ENCODE measurements around the gene RTF1. TPM values are rescaled to one million over a fixed set of nuclear protein-coding genes. Genes with fewer than 3 reads are reported as not detected.
"Not testable (repeated sequence)": the region's sequence is repeated elsewhere in the genome, so short reads cannot be mapped to it uniquely, and the experiment has no call there.

The RTF1 gene
- total RNA-seq, 1 donor = 29.5 TPM

DNA sequence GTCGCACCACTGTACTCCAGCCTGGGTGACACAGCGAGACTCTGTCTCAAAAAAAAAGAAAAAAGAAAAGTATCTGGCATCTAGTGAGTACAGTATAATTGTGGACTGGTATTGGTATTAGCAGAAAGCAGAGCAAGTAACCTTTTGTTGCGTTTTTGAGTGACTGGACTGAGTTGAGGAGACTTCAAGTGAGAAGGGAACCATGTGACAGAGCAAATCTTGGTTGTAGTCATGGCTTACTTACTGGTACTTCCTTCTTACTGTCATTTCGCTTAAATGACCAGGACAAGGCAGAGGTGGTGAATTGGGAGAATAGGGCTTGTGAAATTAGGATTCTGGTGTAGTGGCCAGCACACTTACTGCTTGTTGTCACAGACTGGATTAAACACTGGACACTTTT is 20.6 kb downstream of the RTF1 start:
- DNase-seq (ENCODE audit: low read depth) = no peak
- TF ChIP-seq, protein P1, sequence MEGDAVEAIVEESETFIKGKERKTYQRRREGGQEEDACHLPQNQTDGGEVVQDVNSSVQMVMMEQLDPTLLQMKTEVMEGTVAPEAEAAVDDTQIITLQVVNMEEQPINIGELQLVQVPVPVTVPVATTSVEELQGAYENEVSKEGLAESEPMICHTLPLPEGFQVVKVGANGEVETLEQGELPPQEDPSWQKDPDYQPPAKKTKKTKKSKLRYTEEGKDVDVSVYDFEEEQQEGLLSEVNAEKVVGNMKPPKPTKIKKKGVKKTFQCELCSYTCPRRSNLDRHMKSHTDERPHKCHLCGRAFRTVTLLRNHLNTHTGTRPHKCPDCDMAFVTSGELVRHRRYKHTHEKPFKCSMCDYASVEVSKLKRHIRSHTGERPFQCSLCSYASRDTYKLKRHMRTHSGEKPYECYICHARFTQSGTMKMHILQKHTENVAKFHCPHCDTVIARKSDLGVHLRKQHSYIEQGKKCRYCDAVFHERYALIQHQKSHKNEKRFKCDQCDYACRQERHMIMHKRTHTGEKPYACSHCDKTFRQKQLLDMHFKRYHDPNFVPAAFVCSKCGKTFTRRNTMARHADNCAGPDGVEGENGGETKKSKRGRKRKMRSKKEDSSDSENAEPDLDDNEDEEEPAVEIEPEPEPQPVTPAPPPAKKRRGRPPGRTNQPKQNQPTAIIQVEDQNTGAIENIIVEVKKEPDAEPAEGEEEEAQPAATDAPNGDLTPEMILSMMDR (IDR thresholded peaks at IDR 0.05; ENCODE audit: insufficient read depth, low read length) = no peak

DNA sequence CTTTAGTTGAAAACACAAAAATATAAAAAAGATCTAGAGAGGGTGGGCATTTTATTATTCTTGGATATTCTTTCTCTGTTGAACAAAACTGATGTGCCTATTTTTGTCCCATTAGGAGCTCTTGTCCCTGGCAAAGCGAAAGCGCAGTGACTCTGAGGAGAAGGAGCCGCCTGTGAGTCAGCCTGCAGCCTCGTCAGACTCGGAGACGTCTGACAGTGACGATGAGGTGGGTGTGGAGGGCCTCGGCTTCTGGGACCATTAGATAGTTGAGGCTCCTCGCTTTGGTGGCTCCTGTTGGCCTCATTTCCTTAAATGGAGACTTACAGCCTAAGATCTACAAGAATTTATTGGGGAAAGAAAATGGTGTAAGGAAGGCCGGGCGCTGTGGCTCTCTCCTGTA is 21.3 kb downstream of the RTF1 start:
- H3K4me3 ChIP-seq (ENCODE audit: low read depth, low read length) = no peak overlapping the region
- DNase-seq (ENCODE audit: low read depth) = no peak

More for the DNA sequence above, 20.6 kb downstream of the RTF1 start:
- no peak overlapping the region for H3K4me3 ChIP-seq (ENCODE audit: low read depth, low read length)

DNA sequence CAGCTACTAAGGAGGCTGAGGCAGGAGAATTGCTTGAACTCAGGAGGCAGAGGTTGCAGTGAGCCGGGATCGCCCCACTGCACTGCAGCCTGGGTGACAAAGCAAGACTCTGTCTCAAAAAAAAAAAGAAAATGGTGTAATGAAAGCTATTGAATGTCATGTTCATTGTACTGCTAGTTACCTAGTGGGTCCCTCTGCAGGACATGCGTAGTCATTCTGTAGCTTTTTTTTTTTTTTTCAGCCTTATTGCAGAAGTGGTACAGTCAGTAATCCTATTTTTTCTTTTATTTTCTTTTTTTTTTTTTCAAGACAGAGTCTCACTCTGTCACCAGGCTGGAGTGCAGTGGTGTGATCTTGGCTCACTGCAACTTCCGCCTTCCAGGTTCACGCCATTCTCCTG is 21.9 kb downstream of the RTF1 start:
- not testable (repeated sequence) for DNase-seq (ENCODE audit: low read depth); H3K4me3 ChIP-seq (ENCODE audit: low read depth, low read length)

More for the DNA sequence above, 21.3 kb downstream of the RTF1 start:
- TF ChIP-seq, protein P1 (IDR thresholded peaks at IDR 0.05; ENCODE audit: insufficient read depth, low read length) = no peak

DNA sequence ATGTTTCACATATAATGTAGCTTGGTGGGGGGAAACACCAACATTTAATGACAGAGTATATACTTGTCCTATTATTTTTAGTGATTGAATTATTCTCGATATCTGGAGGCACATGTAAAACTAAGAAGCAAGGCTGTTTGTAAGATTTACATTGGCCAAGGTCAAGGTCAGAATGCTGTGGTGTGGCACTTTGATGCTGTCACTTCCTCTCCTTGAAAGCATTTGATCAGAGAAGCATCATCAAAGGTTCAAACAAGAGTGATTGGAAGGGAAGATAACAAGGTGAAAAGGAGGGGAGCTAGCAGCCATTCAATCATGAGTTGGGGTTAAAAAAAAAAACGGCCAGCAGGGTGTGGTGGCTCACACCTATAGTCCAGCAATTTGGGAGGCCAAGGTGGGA is 26.4 kb downstream of the RTF1 start:
- no peak overlapping the region for H3K4me3 ChIP-seq (ENCODE audit: low read depth, low read length)
- no peak for DNase-seq (ENCODE audit: low read depth)
- TF ChIP-seq, protein P1 (IDR thresholded peaks at IDR 0.05; ENCODE audit: insufficient read depth, low read length) = no peak

DNA sequence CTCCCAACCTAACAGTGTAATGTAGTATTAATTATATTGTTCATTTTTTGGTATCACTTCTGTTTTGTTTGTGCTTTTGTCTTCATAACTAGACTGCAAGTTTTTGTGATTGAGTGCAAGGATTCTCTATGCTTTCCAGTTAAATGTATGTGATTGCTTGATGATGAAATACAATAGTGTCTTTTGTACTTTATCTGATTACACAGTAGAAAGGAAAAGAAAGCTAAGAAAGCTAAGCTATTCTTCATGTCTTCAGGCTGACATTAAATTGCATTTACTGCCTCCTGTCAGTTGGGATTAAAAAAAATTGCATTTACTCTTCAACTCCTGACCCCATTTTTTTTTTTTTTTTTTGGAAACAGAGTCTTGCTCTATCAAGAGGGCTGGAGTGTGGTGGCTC is 28.5 kb downstream of the RTF1 start:
- no peak for DNase-seq (ENCODE audit: low read depth)
- TF ChIP-seq, protein P1 (IDR thresholded peaks at IDR 0.05; ENCODE audit: insufficient read depth, low read length) = no peak
- H3K4me3 ChIP-seq (ENCODE audit: low read depth, low read length) = no peak overlapping the region

DNA sequence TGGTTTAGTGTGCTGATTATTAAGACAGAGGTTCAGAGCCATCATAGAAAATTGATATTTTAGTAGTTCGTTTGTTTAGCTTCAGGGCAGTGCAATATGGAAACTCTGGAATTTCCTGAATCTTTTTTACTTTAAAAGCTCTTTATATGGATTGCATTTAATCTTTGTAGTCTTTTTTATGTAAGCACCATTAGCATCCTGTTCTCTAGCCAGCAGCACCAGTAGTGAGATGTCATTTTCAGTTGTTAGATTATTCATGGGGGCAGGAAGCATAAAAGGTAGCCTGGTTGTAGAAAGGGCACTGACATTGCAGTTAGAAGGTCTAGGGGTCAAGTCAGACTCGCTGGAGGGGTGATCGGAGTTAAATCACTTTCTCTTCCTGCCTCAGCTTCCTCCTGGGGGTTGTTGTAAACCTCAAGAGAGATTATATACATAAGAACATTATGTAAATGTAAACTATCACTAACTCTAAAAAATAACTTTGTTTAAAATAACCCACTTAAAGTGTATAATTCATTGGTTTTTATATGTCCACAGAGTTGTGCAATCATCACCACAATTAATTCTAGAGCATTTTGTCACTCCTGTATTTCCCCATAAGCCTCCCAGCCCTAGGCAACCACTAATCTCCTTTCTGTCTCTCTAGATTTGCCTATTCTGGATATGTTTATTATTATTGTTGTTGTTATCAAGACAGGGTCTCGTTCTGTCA is 45.3 kb downstream of the RTF1 start:
- no peak overlapping the region for H3K4me3 ChIP-seq (ENCODE audit: low read depth, low read length)
- no peak for DNase-seq (ENCODE audit: low read depth)
- TF ChIP-seq, protein P1 (IDR thresholded peaks at IDR 0.05; ENCODE audit: insufficient read depth, low read length) = no peak

DNA sequence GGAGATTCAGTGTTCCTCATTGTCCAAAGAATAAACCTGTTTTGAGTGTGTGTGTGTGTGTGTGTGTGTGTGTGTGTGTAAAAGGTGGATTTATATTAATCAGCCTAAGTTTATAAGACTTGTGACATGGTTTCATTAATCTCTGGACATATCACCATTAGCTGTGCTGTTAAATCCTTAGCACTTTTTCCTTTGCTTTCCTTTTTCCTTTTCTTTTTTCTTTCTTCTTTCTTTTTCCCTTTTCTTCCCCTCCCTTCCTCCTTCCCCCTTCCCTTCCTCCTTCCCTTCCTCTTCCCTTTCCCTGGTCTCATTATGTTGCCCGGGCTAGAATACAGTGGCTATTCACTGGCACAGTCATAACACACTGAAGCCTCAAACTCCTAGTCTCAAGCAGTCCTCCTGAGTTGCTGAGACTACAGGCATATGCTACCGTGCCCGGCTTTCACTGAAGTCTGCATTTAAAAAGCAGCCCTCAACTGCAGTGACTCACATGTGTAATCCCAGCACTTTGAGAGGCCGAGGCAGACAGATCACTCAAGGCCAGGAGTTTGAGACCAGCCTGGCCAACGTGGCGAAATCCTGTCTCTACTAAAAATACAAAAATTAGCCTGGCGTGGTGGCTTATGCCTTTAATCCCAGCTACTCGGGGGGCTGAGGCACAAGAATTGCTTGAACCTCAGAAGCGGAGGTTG is 48.1 kb downstream of the RTF1 start:
- TF ChIP-seq, protein P1 (IDR thresholded peaks at IDR 0.05; ENCODE audit: insufficient read depth, low read length) = no peak
- no peak overlapping the region for H3K4me3 ChIP-seq (ENCODE audit: low read depth, low read length)
- DNase-seq (ENCODE audit: low read depth) = no peak
